GM19193 (cell line): ENCODE measurements around the gene FHOD3.

Experiments used
- POLR2A ChIP-seq: IDR thresholded peaks from 4 replicates; pipeline ENCODE4 v1.6.1; 2011; ENCODE audit not compliant: insufficient read depth, insufficient read length; ENCODE audit errors: extremely low read depth

Gene FHOD3

GRCh38 chr18:36745219-36745975, 447.9 kb downstream of the FHOD3 start:
- no peak for TF ChIP-seq POLR2A

GRCh38 chr18:36752929-36753865, 455.7 kb downstream of the FHOD3 start:
- TF ChIP-seq POLR2A, result no peak

GRCh38 chr18:36756242-36756641, 458.7 kb downstream of the FHOD3 start:
- no peak for TF ChIP-seq POLR2A

- no peak for TF ChIP-seq POLR2A
Measured at GRCh38 chr18:36757081-36757480, 459.6 kb downstream of the FHOD3 start.

GRCh38 chr18:36757991-36758390, 460.5 kb downstream of the FHOD3 start:
- TF ChIP-seq POLR2A, result no peak

- TF ChIP-seq POLR2A, result no peak
Measured at GRCh38 chr18:36758623-36759022, 461.1 kb downstream of the FHOD3 start.

- TF ChIP-seq POLR2A, result no peak
Measured at GRCh38 chr18:36759167-36759776, 461.8 kb downstream of the FHOD3 start.

GRCh38 chr18:36760598-36760997, 463.1 kb downstream of the FHOD3 start:
- no peak for TF ChIP-seq POLR2A

- no peak for TF ChIP-seq POLR2A
Measured at GRCh38 chr18:36761186-36761698, 463.7 kb downstream of the FHOD3 start.

- TF ChIP-seq POLR2A, result no peak
Measured at GRCh38 chr18:36762074-36762473, 464.6 kb downstream of the FHOD3 start.

- TF ChIP-seq POLR2A, result no peak
Measured at GRCh38 chr18:36766836-36767235, 469.3 kb downstream of the FHOD3 start.

GRCh38 chr18:36769172-36769571, 471.7 kb downstream of the FHOD3 start:
- TF ChIP-seq POLR2A, result no peak

GRCh38 chr18:36769611-36770314, 472.2 kb downstream of the FHOD3 start:
- no peak for TF ChIP-seq POLR2A

- TF ChIP-seq POLR2A, result no peak
Measured at GRCh38 chr18:36770315-36770946, 472.9 kb downstream of the FHOD3 start.
